ENCODE results near the gene RTL10. TPM values are rescaled to one million over a fixed set of nuclear protein-coding genes. Genes with fewer than 3 reads are reported as not detected.
A peak's percentile ranks its signal among the peaks of the same experiment; 100 is the strongest.
"Not testable (repeated sequence)": the region's sequence is repeated elsewhere in the genome, so short reads cannot be mapped to it uniquely, and the experiment has no call there.

Gene RTL10
- polyA plus RNA-seq, 4 donors, result 18.2 to 31.4 (median 22.8) TPM

GRCh38 chr22:19890502-19891316, 36.0 kb upstream of the RTL10 start:
- no peak for DNase-seq (ENCODE audit: low read depth in 4 of 4, low spot score in 2 of 4)

DNA sequence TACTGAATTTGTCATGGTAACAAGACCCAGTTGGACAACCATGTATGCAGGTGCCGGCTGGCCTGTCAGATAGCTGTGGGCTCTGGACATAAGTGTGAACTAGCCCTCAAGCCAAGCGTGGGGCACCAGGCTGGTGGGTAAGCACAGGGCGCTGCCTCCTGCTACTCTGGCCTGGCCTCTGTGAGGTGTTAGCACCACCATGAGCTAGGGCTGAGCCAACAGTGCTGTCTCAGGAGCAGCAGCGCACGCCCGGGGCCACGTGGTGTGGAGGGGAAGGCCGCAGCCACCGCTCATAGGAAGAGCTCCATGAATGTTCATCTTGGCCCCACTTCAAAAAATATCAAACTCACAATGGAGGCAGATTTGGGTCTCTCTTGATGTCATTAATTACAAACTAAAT, 35.3 kb upstream of the RTL10 start:
- DNase-seq (ENCODE audit: low read depth in 4 of 4, low spot score in 2 of 4), result no peak

GRCh38 chr22:19888131-19888746, 33.6 kb upstream of the RTL10 start:
- no peak for DNase-seq (ENCODE audit: low read depth in 4 of 4, low spot score in 2 of 4)

GRCh38 chr22:19887256-19887985, 32.7 kb upstream of the RTL10 start:
- no peak for DNase-seq (ENCODE audit: low read depth in 4 of 4, low spot score in 2 of 4)

DNA sequence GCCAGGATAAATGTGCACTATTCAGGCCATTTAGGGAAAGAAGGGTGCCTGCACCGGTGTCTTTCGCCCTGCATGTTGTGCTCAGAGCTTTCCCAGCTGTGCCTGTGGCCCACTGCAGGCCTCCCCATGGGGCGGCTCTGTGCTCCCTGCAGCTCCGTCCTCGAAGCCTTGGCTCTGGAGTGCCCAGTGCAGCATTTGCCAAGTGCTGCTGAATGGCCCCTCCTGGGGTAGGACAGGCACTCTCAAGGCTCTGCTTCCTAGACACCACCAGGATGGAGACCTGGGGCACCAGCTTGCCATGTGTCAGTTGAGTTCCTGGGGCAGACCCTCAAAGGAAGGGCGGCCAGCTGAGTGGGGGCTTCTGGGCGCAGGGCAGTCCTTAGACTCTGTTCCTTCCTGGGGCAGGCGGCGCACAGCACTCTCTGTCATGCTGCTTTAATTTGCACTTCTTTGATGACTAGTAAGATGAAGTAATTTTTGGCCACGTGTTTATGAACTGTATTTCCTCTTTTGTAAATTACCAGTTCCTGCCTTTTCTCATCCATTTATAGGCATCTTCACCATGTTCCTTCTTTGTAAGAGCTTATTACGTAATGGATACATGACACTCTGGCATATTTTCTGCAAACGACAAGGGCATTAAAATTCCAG, 32.1 kb upstream of the RTL10 start:
- DNase-seq (ENCODE audit: low read depth in 4 of 4, low spot score in 2 of 4), result no peak

- no peak for DNase-seq (ENCODE audit: low read depth in 4 of 4, low spot score in 2 of 4)
Measured at GRCh38 chr22:19885841-19886592, 31.3 kb upstream of the RTL10 start.

- DNase-seq (ENCODE audit: low read depth in 4 of 4, low spot score in 2 of 4), result no peak
Measured at GRCh38 chr22:19884954-19885751, 30.5 kb upstream of the RTL10 start.

DNA sequence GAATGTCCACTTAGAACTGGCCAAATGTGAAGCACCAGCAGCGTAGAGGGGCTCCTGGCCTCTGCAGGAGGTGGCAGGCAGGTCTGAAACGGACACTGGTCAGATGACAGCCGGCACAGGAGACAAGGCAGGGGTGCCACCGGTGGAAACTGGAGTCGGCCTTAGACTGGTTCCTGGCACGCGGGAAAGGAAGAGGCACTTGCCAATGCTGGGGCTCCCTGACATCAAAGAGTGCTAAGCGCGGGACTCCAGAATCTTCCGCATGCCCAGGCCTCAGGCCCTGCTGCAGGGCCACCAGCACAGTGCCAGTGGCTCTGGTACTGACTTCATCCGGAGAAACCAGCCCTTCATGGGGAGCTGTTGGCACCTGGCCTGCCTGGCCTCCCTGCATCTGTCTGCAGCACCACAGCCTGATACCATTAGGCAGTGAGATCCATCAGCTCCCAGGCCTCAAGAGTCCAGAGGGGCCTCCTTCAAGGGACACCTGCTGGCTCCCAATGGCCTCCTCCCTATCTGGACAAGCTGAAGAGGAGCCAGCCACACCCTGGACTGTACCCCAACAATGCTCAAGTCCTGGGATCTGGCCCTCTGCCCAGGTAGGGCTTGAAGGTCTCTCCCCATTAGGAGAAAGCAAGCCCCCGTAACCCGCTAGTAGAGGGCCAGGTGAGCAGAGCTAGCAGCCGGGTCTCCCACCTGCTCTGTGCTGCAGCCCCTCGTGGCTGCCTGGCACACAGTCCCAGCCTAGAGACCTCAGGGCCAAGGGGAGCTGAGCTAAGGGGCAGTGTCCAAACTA, 29.7 kb upstream of the RTL10 start:
- DNase-seq (ENCODE audit: low read depth in 4 of 4, low spot score in 2 of 4), result no peak

DNA sequence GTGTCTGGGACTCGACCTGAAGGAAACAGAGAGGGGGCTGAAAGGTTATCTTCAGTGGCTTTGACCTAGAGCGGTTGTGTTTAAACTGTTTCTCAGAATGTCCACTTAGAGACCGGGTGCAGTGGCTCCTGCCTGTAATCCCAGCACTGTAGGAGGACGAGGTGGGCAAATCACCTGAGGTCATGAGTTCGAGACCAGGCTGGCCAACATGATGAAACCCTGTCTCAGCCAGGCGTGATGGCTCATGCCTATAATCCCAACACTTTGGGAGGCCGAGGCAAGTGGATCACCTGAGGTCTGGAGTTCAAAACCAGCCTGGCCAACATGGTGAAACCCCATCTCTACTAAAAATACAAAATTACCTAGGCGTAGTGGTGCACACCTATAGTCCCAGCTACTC, 28.8 kb upstream of the RTL10 start:
- DNase-seq (ENCODE audit: low read depth in 4 of 4, low spot score in 2 of 4), result not testable (repeated sequence)

DNA sequence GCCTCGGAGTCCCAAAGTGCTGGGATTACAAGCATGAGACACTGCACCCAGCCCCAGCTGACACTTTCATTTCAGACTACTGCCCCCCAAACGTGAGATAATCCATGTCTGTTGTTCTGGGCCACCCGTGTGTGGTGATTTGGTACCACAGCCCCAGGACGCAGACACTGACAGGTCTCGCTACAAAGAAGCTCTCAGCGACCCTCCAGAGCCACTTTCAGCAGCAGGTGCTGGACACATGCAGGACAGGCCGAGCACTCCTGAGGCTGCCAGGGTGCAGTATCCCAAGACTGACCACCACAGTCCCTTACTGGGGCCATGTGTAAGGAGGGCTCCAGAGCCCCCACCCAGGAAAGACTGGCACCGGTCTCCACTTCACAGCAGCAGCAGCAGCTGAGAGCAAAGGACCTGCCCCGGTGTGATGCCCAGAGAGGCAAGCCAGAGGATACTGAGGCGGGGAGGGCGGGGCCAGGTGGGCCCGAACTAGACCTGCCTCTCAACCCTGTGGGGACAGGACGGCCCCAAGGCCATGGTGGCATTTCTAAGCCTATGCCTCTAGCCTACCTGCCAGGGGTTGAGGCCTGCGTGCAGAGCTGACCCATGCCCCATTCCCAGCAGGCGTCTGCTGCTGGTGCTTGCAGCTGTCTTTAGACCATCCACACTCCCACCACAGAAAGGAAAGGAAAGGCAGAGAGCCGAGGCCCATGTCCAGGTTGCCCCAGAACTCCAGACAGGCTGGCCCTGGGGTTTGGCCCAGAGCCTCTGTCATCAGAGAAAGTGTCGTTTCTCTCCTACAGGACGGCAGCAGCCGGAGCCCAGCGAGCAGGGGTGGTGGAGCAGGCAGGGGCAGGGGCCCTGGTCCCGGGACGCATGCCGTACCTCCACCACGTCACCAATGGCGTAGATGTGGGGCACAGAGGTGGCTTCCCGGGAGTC, 28.0 kb upstream of the RTL10 start:
- DNase-seq (ENCODE audit: low read depth in 4 of 4, low spot score in 2 of 4), result no peak

- peak in 3 of 4 donors; percentile 53 to 65 (median 53) for DNase-seq (ENCODE audit: low read depth in 4 of 4, low spot score in 2 of 4)
Measured at GRCh38 chr22:19880786-19881569, 26.3 kb upstream of the RTL10 start.

- no peak for DNase-seq (ENCODE audit: low read depth in 4 of 4, low spot score in 2 of 4)
Measured at GRCh38 chr22:19879992-19880785, 25.5 kb upstream of the RTL10 start.

DNA sequence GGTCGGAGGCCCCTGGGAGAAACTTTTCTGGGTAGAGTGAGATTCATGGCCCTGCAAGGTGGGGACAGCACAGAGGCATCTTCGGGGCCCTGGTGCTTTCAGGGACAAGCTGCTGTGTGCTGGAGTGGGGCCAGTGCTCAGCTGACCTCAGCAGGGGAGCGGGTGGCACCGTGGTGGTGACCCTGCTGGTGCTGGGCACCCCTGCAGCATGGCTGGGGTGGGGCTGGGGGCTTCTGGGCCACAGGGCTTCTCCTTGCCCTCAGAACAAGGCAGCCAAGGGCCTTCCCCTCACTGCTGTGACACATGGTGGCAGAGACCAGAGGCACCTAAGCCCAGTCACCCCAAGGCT, 24.9 kb upstream of the RTL10 start:
- no peak for DNase-seq (ENCODE audit: low read depth in 4 of 4, low spot score in 2 of 4)

GRCh38 chr22:19879246-19879570, 24.5 kb upstream of the RTL10 start:
- no peak for DNase-seq (ENCODE audit: low read depth in 4 of 4, low spot score in 2 of 4)

DNA sequence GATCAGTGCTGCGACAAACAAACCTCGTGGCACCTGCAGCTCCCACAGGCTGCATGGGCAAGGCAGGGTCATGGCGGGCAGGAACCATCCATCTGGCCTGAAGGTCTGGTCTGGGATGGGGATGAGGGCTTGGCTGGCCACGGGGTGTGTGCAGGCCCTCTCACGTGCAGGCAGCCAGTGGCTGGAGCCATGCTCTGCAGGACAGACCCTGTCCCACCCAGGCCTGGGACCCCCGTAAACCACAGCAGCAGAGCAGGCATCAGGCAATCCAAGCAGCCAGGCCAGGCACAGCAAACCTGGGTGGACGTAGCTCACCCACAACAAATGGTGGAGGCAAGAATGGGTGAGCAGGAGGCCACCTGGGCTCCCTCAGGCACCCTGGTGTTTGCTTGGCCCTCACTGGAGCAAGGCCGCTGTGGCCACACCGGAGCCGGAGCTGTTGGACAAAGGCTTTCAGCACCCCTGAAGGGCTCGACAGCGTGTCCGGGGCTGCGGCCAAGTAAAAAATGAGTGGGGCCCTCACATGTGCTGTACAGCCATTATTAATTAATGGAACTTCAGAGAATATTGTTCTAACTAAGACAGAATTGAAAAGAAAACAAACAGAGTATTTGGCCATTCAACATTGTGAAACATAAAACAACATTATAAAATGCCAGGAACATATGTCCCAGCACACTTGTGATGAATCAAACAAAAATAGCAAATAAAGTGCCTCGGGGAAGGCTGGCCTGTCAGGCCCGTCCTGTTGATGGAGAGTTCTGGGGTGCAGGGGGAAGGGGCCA, 24.0 kb upstream of the RTL10 start:
- no peak for DNase-seq (ENCODE audit: low read depth in 4 of 4, low spot score in 2 of 4)
